Naive thymus-derived CD4-positive, alpha-beta T cell (primary cell): ENCODE data around the gene ERI2. TPM values are rescaled to one million over a fixed set of nuclear protein-coding genes. Genes with fewer than 3 reads are reported as not detected.
"Not testable (repeated sequence)": the region's sequence is repeated elsewhere in the genome, so short reads cannot be mapped to it uniquely, and the experiment has no call there.

Experiments used
- ATAC-seq: fragments of 150-1000 bp; cut with Tn5 transposase; 2 replicates; pipeline ENCODE4 v1.10.0; 2021; ENCODE audit warnings: mild to moderate bottlenecking, moderate library complexity
- CTCF ChIA-PET: fragments of 350-600 bp; sonication (Branson Sonifier 250); formaldehyde crosslinking; loops from one replicate; lab custom pipeline; 2021; ENCODE audit warnings: antibody characterized with exemption; lab: Charles Lee
- POLR2A ChIA-PET: fragments of 350-600 bp; sonication (Branson Sonifier 250); formaldehyde crosslinking; loops from one replicate; lab custom pipeline; 2021; ENCODE audit warnings: antibody characterized with exemption, inconsistent platforms; lab: Charles Lee
- DNase-seq, 9 donors: peaks; one replicate each; pipeline versions ENCODE4 v3.0.0 to v3.0.0-alpha.2; 2020 to 2022; ENCODE audit warnings: mixed read lengths in 1 of 9
- H3K27ac ChIP-seq: one replicate; pipeline ENCODE4 v1.7.0; 2013; ENCODE audit warnings: mild to moderate bottlenecking, low read depth, low read length, moderate library complexity
- H3K27me3 ChIP-seq, 2 donors: one replicate each; pipeline ENCODE4 v1.7.0; 2013; ENCODE audit warnings: low read length in 2 of 2, mild to moderate bottlenecking in 2 of 2, moderate library complexity in 2 of 2; ENCODE audit not compliant: control insufficient read depth in 2 of 2, insufficient read depth in 2 of 2
- H3K36me3 ChIP-seq, 3 experiments: 1 replicate in 2 of 3; 2 replicates in 1 of 3; pipeline ENCODE4 v1.7.0; 2013; ENCODE audit warnings: low read length in 3 of 3, mild to moderate bottlenecking in 3 of 3, moderate library complexity in 1 of 3; ENCODE audit not compliant: insufficient read depth in 3 of 3, control insufficient read depth in 2 of 3
- H3K4me1 ChIP-seq, 2 donors: one replicate each; pipeline ENCODE4 v1.7.0; 2013; ENCODE audit warnings: low read length in 2 of 2, mild to moderate bottlenecking in 2 of 2, moderate library complexity in 1 of 2; ENCODE audit not compliant: control insufficient read depth in 2 of 2, insufficient read depth in 2 of 2
- H3K4me3 ChIP-seq: 2 replicates; pipeline ENCODE4 v1.7.0; 2013; ENCODE audit warnings: mild to moderate bottlenecking, low read length
- H3K9me3 ChIP-seq, 3 experiments: 1 replicate in 2 of 3; 2 replicates in 1 of 3; pipeline ENCODE4 v1.7.0; 2013; ENCODE audit warnings: low read length in 3 of 3; ENCODE audit not compliant: control insufficient read depth in 2 of 3
- H3K27ac Mint-ChIP-seq, 9 donors: one replicate each; pipeline ENCODE4 v1.8.0; 2020 to 2022; ENCODE audit warnings: mixed read lengths in 9 of 9, mild to moderate bottlenecking in 8 of 9, moderate library complexity in 5 of 9, inconsistent platforms in 2 of 9
- H3K27me3 Mint-ChIP-seq, 5 donors: one replicate each; pipeline ENCODE4 v1.8.0; 2021 to 2022; ENCODE audit warnings: mixed read lengths in 5 of 5, mild to moderate bottlenecking in 1 of 5
- H3K36me3 Mint-ChIP-seq, 5 donors: one replicate each; pipeline ENCODE4 v1.8.0; 2020 to 2022; ENCODE audit warnings: mixed read lengths in 5 of 5, mild to moderate bottlenecking in 3 of 5, inconsistent platforms in 1 of 5
- H3K4me1 Mint-ChIP-seq, 7 donors: one replicate each; pipeline ENCODE4 v1.8.0; 2020 to 2022; ENCODE audit warnings: mixed read lengths in 7 of 7, mild to moderate bottlenecking in 3 of 7, inconsistent platforms in 1 of 7
- H3K4me3 Mint-ChIP-seq, 10 donors: one replicate each; pipeline ENCODE4 v1.8.0; 2020 to 2022; ENCODE audit warnings: mild to moderate bottlenecking in 10 of 10, mixed read lengths in 10 of 10, moderate library complexity in 6 of 10, inconsistent platforms in 2 of 10
- H3K9me3 Mint-ChIP-seq, 11 donors: one replicate each; pipeline ENCODE4 v1.8.0; 2020 to 2022; ENCODE audit warnings: mixed read lengths in 11 of 11, mild to moderate bottlenecking in 4 of 11, inconsistent platforms in 1 of 11, moderate library complexity in 1 of 11
- intact Hi-C, 2 donors: fragments of 100-400 bp; cut with micrococcal nuclease; formaldehyde crosslinking; loops; one replicate each; pipeline ENCODE4 v1.15.1; 2023
- polyA plus RNA-seq, 2 donors: library from polyadenylated mRNA; unstranded; fragments of 300-500 nt; fragmentation: Illumina TruSeq; gene quantifications; one replicate each; pipeline ENCODE4 v1.2.3, GENCODE V29; 2021
- total RNA-seq, 6 experiments: library from RNA in 5 of 6; stranded (reverse) in 5 of 6; gene quantifications; 1 replicate in 5 of 6; 2 replicates in 1 of 6; pipeline ENCODE4 v1.2.3 and lab custom pipeline; 2021 to 2026

Gene ERI2
- total and polyA plus RNA-seq, 7 experiments from 2014 or later: 1.8 to 10.4 (median 3.4) TPM

- H3K27me3 Mint-ChIP-seq: peaks cover 0 to 22% (median 5%) of the 10 kb centered on the region in 5 donors
- CTCF ChIA-PET, H3K27ac ChIP-seq, POLR2A ChIA-PET, H3K4me1 Mint-ChIP-seq, intact Hi-C loops, DNase-seq, H3K36me3 ChIP-seq, H3K27me3 ChIP-seq, H3K4me3 ChIP-seq, H3K4me3 Mint-ChIP-seq, ATAC-seq, H3K9me3 ChIP-seq, H3K27ac Mint-ChIP-seq, H3K4me1 ChIP-seq: not testable (repeated sequence)
- peaks cover 0 to 17% (median 15%) of the 10 kb centered on the region in 5 donors for H3K36me3 Mint-ChIP-seq
- H3K9me3 Mint-ChIP-seq: peaks cover 0 to 38% (median 12%) of the 10 kb centered on the region in 11 donors
Measured at GRCh38 chr16:20755799-20756198, 50.5 kb downstream of the ERI2 start.

- Mint-ChIP-seq H3K36me3 (peaks cover 0 to 14% (median 11%) of the 10 kb centered on the region in 5 donors), H3K27me3 (peaks cover 0 to 22% (median 5%) of the 10 kb centered on the region in 5 donors), H3K4me1 (peaks cover 0 to under 1% (median 0%) of the 10 kb centered on the region in 7 donors), H3K4me3 (no peak overlapping the region), H3K9me3 (peaks cover 0 to 35% (median 11%) of the 10 kb centered on the region in 11 donors), H3K27ac (no peak overlapping the region)
- Histone ChIP-seq H3K27ac (no peak overlapping the region), H3K27me3 (no peaks in the 10 kb centered on the region), H3K9me3 (no peaks in the 10 kb centered on the region), H3K4me1 (no peaks in the 10 kb centered on the region), H3K4me3 (no peak overlapping the region), H3K36me3 (no peaks in the 10 kb centered on the region)
- ATAC-seq (no peak), DNase-seq (no peak)
- CTCF ChIA-PET: no interaction called here
- intact Hi-C loops: no loop called here
- POLR2A ChIA-PET: interaction anchor here (1.0 kb wide), 1 partner anchor 9 kb away, joined by 3 read pairs; the partner anchor contains the start of gene ACSM3
Measured at GRCh38 chr16:20755238-20755637, 51.0 kb downstream of the ERI2 start.

- POLR2A ChIA-PET: no interaction called here
- Mint-ChIP-seq H3K27me3 (peaks cover 0 to 22% (median 5%) of the 10 kb centered on the region in 5 donors), H3K36me3 (peaks cover 0 to 8% (median 3%) of the 10 kb centered on the region in 5 donors), H3K27ac (no peak overlapping the region), H3K9me3 (peaks cover 0 to 27% (median 9%) of the 10 kb centered on the region in 11 donors), H3K4me1 (no peaks in the 10 kb centered on the region), H3K4me3 (peak overlapping the region in 2 of 10 donors; percentile 10 to 16)
- DNase-seq (no peak), ATAC-seq (no peak)
- no peaks in the 10 kb centered on the region for H3K27me3 ChIP-seq
- no peaks in the 10 kb centered on the region for H3K9me3 ChIP-seq
- no peak overlapping the region for H3K27ac ChIP-seq
- H3K36me3 ChIP-seq: no peaks in the 10 kb centered on the region
- H3K4me1 ChIP-seq: no peaks in the 10 kb centered on the region
- CTCF ChIA-PET: no interaction called here
- intact Hi-C loops: no loop called here
- H3K4me3 ChIP-seq: no peak overlapping the region
Measured at GRCh38 chr16:20753727-20754126, 52.5 kb downstream of the ERI2 start.

- Mint-ChIP-seq H3K27ac (no peak overlapping the region), H3K4me3 (no peak overlapping the region), H3K36me3 (peaks cover 2 to 18% (median 8%) of the 10 kb centered on the region in 5 donors), H3K9me3 (peaks cover 6 to 50% (median 20%) of the 10 kb centered on the region in 11 donors), H3K27me3 (peaks cover 0 to 22% (median 5%) of the 10 kb centered on the region in 5 donors), H3K4me1 (peaks cover 0 to 2% (median 0%) of the 10 kb centered on the region in 7 donors)
- ATAC-seq (no peak), DNase-seq (no peak)
- intact Hi-C loops: no loop called here
- no peak overlapping the region for H3K27ac ChIP-seq
- H3K27me3 ChIP-seq: no peaks in the 10 kb centered on the region
- ChIA-PET CTCF (no interaction called here), POLR2A (interaction anchor here (1.6 kb wide), 1 partner anchor 12 kb away, joined by 3 read pairs; no protein-coding TSS in a partner anchor)
- no peaks in the 10 kb centered on the region for H3K4me1 ChIP-seq
- no peak overlapping the region for H3K4me3 ChIP-seq
- H3K36me3 ChIP-seq: no peaks in the 10 kb centered on the region
- H3K9me3 ChIP-seq: no peaks in the 10 kb centered on the region
Measured at GRCh38 chr16:20750558-20750957, 55.7 kb downstream of the ERI2 start.

GRCh38 chr16:20749474-20749873, 56.8 kb downstream of the ERI2 start:
- intact Hi-C loops: no loop called here

GRCh38 chr16:20747030-20747816, 59.0 kb downstream of the ERI2 start:
- ChIA-PET CTCF (no interaction called here), POLR2A (no interaction called here)
- H3K4me3 ChIP-seq: no peak overlapping the region
- H3K27me3 Mint-ChIP-seq: peaks cover 0 to 7% (median 0%) of the 10 kb centered on the region in 5 donors
- DNase-seq: no peak
- intact Hi-C loops: no loop called here
- no peak overlapping the region for H3K27ac ChIP-seq
- H3K36me3 ChIP-seq: no peaks in the 10 kb centered on the region
- H3K27ac Mint-ChIP-seq: no peak overlapping the region
- H3K4me1 ChIP-seq: no peaks in the 10 kb centered on the region
- H3K9me3 Mint-ChIP-seq: peaks cover 6 to 25% (median 12%) of the 10 kb centered on the region in 11 donors
- ATAC-seq: peak; percentile 38
- H3K36me3 Mint-ChIP-seq: peaks cover 0 to 14% (median 8%) of the 10 kb centered on the region in 5 donors
- no peaks in the 10 kb centered on the region for H3K9me3 ChIP-seq
- no peak overlapping the region for H3K4me3 Mint-ChIP-seq
- peaks cover 0 to 2% (median 0%) of the 10 kb centered on the region in 7 donors for H3K4me1 Mint-ChIP-seq
- H3K27me3 ChIP-seq: no peaks in the 10 kb centered on the region

More at GRCh38 chr16:20749474-20749873, 56.8 kb downstream of the ERI2 start:
- DNase-seq (no peak), ATAC-seq (no peak)
- no peak overlapping the region for H3K4me3 Mint-ChIP-seq
- H3K27me3 ChIP-seq: no peaks in the 10 kb centered on the region
- no peaks in the 10 kb centered on the region for H3K36me3 ChIP-seq
- H3K9me3 Mint-ChIP-seq: peaks cover 6 to 43% (median 15%) of the 10 kb centered on the region in 11 donors
- no peak overlapping the region for H3K4me3 ChIP-seq
- ChIA-PET POLR2A (interaction anchor here (0.6 kb wide), 1 partner anchor 13 kb away, joined by 3 read pairs; no protein-coding TSS in a partner anchor), CTCF (no interaction called here)
- H3K27me3 Mint-ChIP-seq: peaks cover 0 to 19% (median 5%) of the 10 kb centered on the region in 5 donors
- H3K36me3 Mint-ChIP-seq: peaks cover 3 to 18% (median 8%) of the 10 kb centered on the region in 5 donors
- H3K4me1 Mint-ChIP-seq: peaks cover 0 to 2% (median 0%) of the 10 kb centered on the region in 7 donors
- H3K9me3 ChIP-seq: no peaks in the 10 kb centered on the region
- no peak overlapping the region for H3K27ac ChIP-seq
- no peaks in the 10 kb centered on the region for H3K4me1 ChIP-seq
- H3K27ac Mint-ChIP-seq: no peak overlapping the region
